ENCODE data around the gene TTYH2.

- TF ChIP-seq CTCF (IDR thresholded peaks at IDR 0.05; ENCODE audit: low read depth, low read length), result no peak
- no peak for TF ChIP-seq POLR2A (IDR thresholded peaks at IDR 0.05; ENCODE audit: extremely low read depth, insufficient read length)
- TF ChIP-seq MYC (IDR thresholded peaks at IDR 0.05; ENCODE audit: low read depth, low read length), result no peak
- no peak for TF ChIP-seq MAX (IDR thresholded peaks at IDR 0.05; ENCODE audit: low read depth, low read length)
These were observed 49.2 kb downstream of the TTYH2 start for GRCh38 chr17:74262601-74263000.

Measured in NB4 (cell line).